NOMO-1 (cell line): ENCODE data around the gene KRCC1.
"Not testable (repeated sequence)": the region's sequence is repeated elsewhere in the genome, so short reads cannot be mapped to it uniquely, and the experiment has no call there.

ENCODE experiments used
- DNase-seq, 2 experiments: peaks; one replicate each; lab custom pipeline; 2025; ENCODE audit not compliant: unreplicated experiment in 2 of 2; lab: John Stamatoyannopoulos, UW

Gene KRCC1

GRCh38 chr2:88006912-88007439 lies 48.6 kb downstream of the KRCC1 start:
- no peak for DNase-seq

- no peak for DNase-seq
These were observed 49.8 kb downstream of the KRCC1 start for GRCh38 chr2:88005776-88006175.

GRCh38 chr2:88003074-88003755 lies 52.4 kb downstream of the KRCC1 start:
- DNase-seq, result no peak

- no peak for DNase-seq
These were observed 53.2 kb downstream of the KRCC1 start for GRCh38 chr2:88002359-88002707.

GRCh38 chr2:88000474-88000873 lies 55.1 kb downstream of the KRCC1 start:
- DNase-seq, result not testable (repeated sequence)

GRCh38 chr2:87996570-87996969 lies 59.0 kb downstream of the KRCC1 start:
- DNase-seq, result no peak

- no peak for DNase-seq
These were observed 59.8 kb downstream of the KRCC1 start for GRCh38 chr2:87995756-87996155.

- DNase-seq, result not testable (repeated sequence)
These were observed 61.2 kb downstream of the KRCC1 start for GRCh38 chr2:87994304-87994850.

GRCh38 chr2:87992569-87992968 lies 63.0 kb downstream of the KRCC1 start:
- DNase-seq, result not testable (repeated sequence)

- DNase-seq, result not testable (repeated sequence)
These were observed 68.1 kb downstream of the KRCC1 start for GRCh38 chr2:87987473-87987872.

- DNase-seq, result not testable (repeated sequence)
These were observed 69.7 kb downstream of the KRCC1 start for GRCh38 chr2:87985902-87986301.

GRCh38 chr2:87981182-87981581 lies 74.4 kb downstream of the KRCC1 start:
- DNase-seq, result not testable (repeated sequence)
